OCI-LY1 (cell line): ENCODE measurements around the gene POLE.

Experiments
- CTCF ChIP-seq: fragments of 200-600 bp; sonication (generic), shearing (Covaris generic); IDR thresholded peaks from 2 replicates; pipeline ENCODE4 v1.5.1; 2017; ENCODE audit warnings: mild to moderate bottlenecking, antibody characterized with exemption, low read length, moderate library complexity, mixed read lengths
- EZH2 ChIP-seq: fragments of 200-600 bp; sonication (generic), shearing (Covaris generic); IDR thresholded peaks from 2 replicates; pipeline ENCODE4 v1.8.0; 2017; ENCODE audit warnings: borderline replicate concordance, mixed run types, mild to moderate bottlenecking, antibody characterized with exemption, low read length, moderate library complexity, mixed read lengths

GRCh38 chr12:132604151-132604618 is 83.0 kb downstream of the POLE start:
- TF ChIP-seq CTCF (no peak), EZH2 (no peak)
